Raji (cell line): ENCODE results near the gene LRRFIP1.

ENCODE experiments used
- POLR2A ChIP-seq: IDR thresholded peaks from 2 replicates; pipeline ENCODE4 v1.6.1; 2011; ENCODE audit warnings: low read depth, low read length, control low read depth; ENCODE audit not compliant: insufficient read depth

Gene LRRFIP1

GRCh38 chr2:237639836-237640220, 12.4 kb downstream of the LRRFIP1 start:
- no peak for TF ChIP-seq POLR2A

GRCh38 chr2:237640493-237640998, 13.2 kb downstream of the LRRFIP1 start:
- TF ChIP-seq POLR2A: no peak

GRCh38 chr2:237642038-237642734, 14.8 kb downstream of the LRRFIP1 start:
- TF ChIP-seq POLR2A: no peak

- TF ChIP-seq POLR2A: no peak
These were observed 15.7 kb downstream of the LRRFIP1 start for GRCh38 chr2:237643066-237643465.

- TF ChIP-seq POLR2A: no peak
These were observed 16.4 kb downstream of the LRRFIP1 start for GRCh38 chr2:237643582-237644380.

GRCh38 chr2:237644381-237644703, 17.0 kb downstream of the LRRFIP1 start:
- no peak for TF ChIP-seq POLR2A

GRCh38 chr2:237645261-237645660, 17.9 kb downstream of the LRRFIP1 start:
- TF ChIP-seq POLR2A: no peak

GRCh38 chr2:237647176-237648015, 20.0 kb downstream of the LRRFIP1 start:
- no peak for TF ChIP-seq POLR2A

GRCh38 chr2:237648016-237648381, 20.6 kb downstream of the LRRFIP1 start:
- TF ChIP-seq POLR2A: no peak

GRCh38 chr2:237649541-237650454, 22.4 kb downstream of the LRRFIP1 start:
- no peak for TF ChIP-seq POLR2A

GRCh38 chr2:237650455-237650850, 23.1 kb downstream of the LRRFIP1 start:
- no peak for TF ChIP-seq POLR2A

- TF ChIP-seq POLR2A: no peak
These were observed 24.4 kb downstream of the LRRFIP1 start for GRCh38 chr2:237651761-237652160.

- no peak for TF ChIP-seq POLR2A
These were observed 24.8 kb downstream of the LRRFIP1 start for GRCh38 chr2:237652181-237652580.

GRCh38 chr2:237652854-237653253, 25.5 kb downstream of the LRRFIP1 start:
- no peak for TF ChIP-seq POLR2A

GRCh38 chr2:237653776-237654558, 26.6 kb downstream of the LRRFIP1 start:
- TF ChIP-seq POLR2A: no peak
